IMR-90 (cell line): ENCODE results near the gene CD34. TPM values are rescaled to one million over a fixed set of nuclear protein-coding genes. Genes with fewer than 3 reads are reported as not detected.

Experiments
- ATAC-seq: fragments of 200-7000 bp; cut with Tn5 transposase; 2 replicates; pipeline ENCODE4 v1.9.1; 2020; ENCODE audit warnings: low read depth, mild to moderate bottlenecking, moderate library complexity
- BruUV-seq: library from RNA; stranded (reverse); fragments of 400-500 nt; replicated peaks from 2 replicates; lab custom pipeline; 2021; lab: Mats Ljungman, UMichigan
- CTCF ChIA-PET: fragments of 300-600 bp; formaldehyde crosslinking; extraction: SDS; loops from one replicate; lab custom pipeline; 2021; ENCODE audit warnings: antibody characterized with exemption; lab: Yijun Ruan, JAX
- POLR2A ChIA-PET: fragments of 300-600 bp; sonication (Branson Sonifier 250); formaldehyde crosslinking; loops from one replicate; lab custom pipeline; 2022; ENCODE audit warnings: antibody characterized with exemption; ENCODE audit not compliant: unreplicated experiment; lab: Charles Lee
- DNase-seq: peaks from one replicate; pipeline ENCODE4 v3.0.0; 2013
- H2AFZ ChIP-seq: replicated peaks from 2 replicates; pipeline ENCODE3; 2013; ENCODE audit warnings: low read length, mild to moderate bottlenecking; ENCODE audit not compliant: poor library complexity
- H2AK5ac ChIP-seq: 2 replicates; pipeline ENCODE4 v1.6.1; 2013; ENCODE audit warnings: low read depth, low read length, inconsistent platforms
- H2AK9ac ChIP-seq: replicated peaks from 2 replicates; pipeline ENCODE3; 2013; ENCODE audit warnings: mild to moderate bottlenecking, low read depth, low read length, moderate library complexity; ENCODE audit not compliant: poor library complexity
- H2BK120ac ChIP-seq: 2 replicates; pipeline ENCODE4 v1.6.1; 2013; ENCODE audit warnings: low read depth, low read length, inconsistent platforms
- H2BK15ac ChIP-seq: 3 replicates; pipeline ENCODE4 v1.6.1; 2013; ENCODE audit warnings: low read depth, low read length, inconsistent platforms
- H2BK20ac ChIP-seq: 2 replicates; pipeline ENCODE4 v1.6.1; 2013; ENCODE audit warnings: low read depth, mild to moderate bottlenecking, inconsistent platforms, low read length, moderate library complexity
- H2BK5ac ChIP-seq: 2 replicates; pipeline ENCODE4 v1.6.1; 2013; ENCODE audit warnings: mild to moderate bottlenecking, low read depth, low read length, inconsistent platforms; ENCODE audit not compliant: poor library complexity, severe bottlenecking
- H3K14ac ChIP-seq: replicated peaks from 2 replicates; pipeline ENCODE4 v1.6.1; 2013; ENCODE audit warnings: low read depth, low read length, inconsistent platforms
- H3K18ac ChIP-seq: 2 replicates; pipeline ENCODE4 v1.6.1; 2013; ENCODE audit warnings: low read depth, low read length, control low read depth
- H3K23ac ChIP-seq: 2 replicates; pipeline ENCODE4 v1.6.1; 2013; ENCODE audit warnings: low read depth, low read length, inconsistent platforms
- H3K27ac ChIP-seq: 2 replicates; pipeline ENCODE4 v1.5.1; 2013; ENCODE audit warnings: mild to moderate bottlenecking, control low read depth, low read length; ENCODE audit not compliant: insufficient read depth
- H3K27me3 ChIP-seq: 2 replicates; pipeline ENCODE4 v1.6.1; 2013; ENCODE audit warnings: low read length; ENCODE audit not compliant: control insufficient read depth, insufficient read depth
- H3K36me3 ChIP-seq: 2 replicates; pipeline ENCODE4 v1.6.1; 2013; ENCODE audit warnings: low read length, mixed read lengths; ENCODE audit not compliant: control insufficient read depth, insufficient read depth
- H3K4ac ChIP-seq: 2 replicates; pipeline ENCODE4 v1.6.1; 2013; ENCODE audit warnings: low read depth, low read length, inconsistent platforms
- H3K4me1 ChIP-seq: 2 replicates; pipeline ENCODE4 v1.6.1; 2013; ENCODE audit warnings: low read length, mixed read lengths; ENCODE audit not compliant: control insufficient read depth, insufficient read depth
- H3K4me2 ChIP-seq: 2 replicates; pipeline ENCODE4 v1.6.1; 2013; ENCODE audit warnings: low read depth, mild to moderate bottlenecking, control low read depth, low read length, moderate library complexity
- H3K4me3 ChIP-seq: 2 replicates; pipeline ENCODE4 v1.5.1; 2013; ENCODE audit warnings: low read depth, mild to moderate bottlenecking, control low read depth, low read length, moderate library complexity; ENCODE audit not compliant: insufficient read depth
- H3K56ac ChIP-seq: 2 replicates; pipeline ENCODE4 v1.6.1; 2013; ENCODE audit warnings: low read length, inconsistent platforms; ENCODE audit not compliant: insufficient read depth; ENCODE audit errors: extremely low read depth
- H3K79me1 ChIP-seq, 2 experiments: 2 replicates each; pipeline ENCODE4 v1.6.1; 2013; ENCODE audit warnings: low read length in 2 of 2, inconsistent platforms in 1 of 2, low read depth in 1 of 2
- H3K9ac ChIP-seq: 2 replicates; pipeline ENCODE4 v1.6.1; 2013; ENCODE audit warnings: low read depth, low read length, control low read depth
- H3K9me1 ChIP-seq: 2 replicates; pipeline ENCODE4 v1.6.1; 2013; ENCODE audit warnings: low read length, inconsistent platforms; ENCODE audit not compliant: insufficient read depth
- H3K9me3 ChIP-seq: 2 replicates; pipeline ENCODE4 v1.6.1; 2013; ENCODE audit warnings: low read length; ENCODE audit not compliant: control insufficient read depth, insufficient read depth
- H4K20me1 ChIP-seq: 2 replicates; pipeline ENCODE4 v1.6.1; 2013; ENCODE audit warnings: low read length, inconsistent platforms; ENCODE audit not compliant: insufficient read depth
- H4K5ac ChIP-seq: 2 replicates; pipeline ENCODE4 v1.6.1; 2013; ENCODE audit warnings: mild to moderate bottlenecking, low read depth, low read length, control low read depth
- H4K8ac ChIP-seq, 2 experiments: 2 replicates each; pipeline ENCODE4 v1.6.1; 2013; ENCODE audit warnings: low read depth in 2 of 2, low read length in 2 of 2, control low read depth in 1 of 2, inconsistent platforms in 1 of 2
- H4K91ac ChIP-seq: 2 replicates; pipeline ENCODE4 v1.6.1; 2013; ENCODE audit warnings: low read depth, low read length, inconsistent platforms; ENCODE audit not compliant: insufficient read depth
- BHLHE40 ChIP-seq: fragments of 150-350 bp; IDR thresholded peaks from 2 replicates; pipeline ENCODE4 v1.6.1; 2016; ENCODE audit warnings: mild to moderate bottlenecking, low read depth, low read length
- CEBPB ChIP-seq: IDR thresholded peaks from 2 replicates; pipeline ENCODE4 v1.6.1; 2012; ENCODE audit warnings: low read depth, low read length, improper control_type of control experiment
- CHD1 ChIP-seq: IDR thresholded peaks from 2 replicates; pipeline ENCODE4 v1.6.1; 2012; ENCODE audit warnings: low read depth, low read length, improper control_type of control experiment
- NFE2L2 ChIP-seq: fragments of 150-350 bp; IDR thresholded peaks from 2 replicates; pipeline ENCODE4 v1.6.1; 2016; ENCODE audit warnings: low read depth, mild to moderate bottlenecking, low read length
- RAD21 ChIP-seq: IDR thresholded peaks from 2 replicates; pipeline ENCODE4 v1.6.1; 2012; ENCODE audit warnings: low read length, improper control_type of control experiment
- RCOR1 ChIP-seq: IDR thresholded peaks from 2 replicates; pipeline ENCODE4 v1.6.1; 2012; ENCODE audit warnings: mild to moderate bottlenecking, low read length, improper control_type of control experiment; ENCODE audit not compliant: insufficient replicate concordance
- WGBS, 2 experiments: methylation state at CpG; one replicate each; pipeline versions ENCODE4 v1.1.5 to v1.1.7; 2013; ENCODE audit warnings: missing lambda C conversion rate in 2 of 2; ENCODE audit not compliant: insufficient read length in 1 of 2; ENCODE audit errors: extremely low coverage in 2 of 2; 5-methylcytosine and 5-hydroxymethylcytosine counted together
- dilution Hi-C: fragments of 300-500 bp; cut with HindIII; formaldehyde crosslinking; loops from one replicate; pipeline ENCODE4 v1.14.3; 2018; ENCODE audit warnings: low sequenced_read_pairs; ENCODE audit not compliant: unreplicated experiment
- in situ Hi-C: fragments of 300-500 bp; cut with MboI; formaldehyde crosslinking; loops from 3 replicates; pipeline ENCODE4 v1.14.3; 2019; ENCODE audit warnings: low sequenced_read_pairs, inconsistent platforms, mixed read lengths
- intact Hi-C: fragments of 100-400 bp; cut with micrococcal nuclease; formaldehyde crosslinking; loops from 2 replicates; pipeline ENCODE4 v1.10.0; 2022
- polyA plus RNA-seq, 3 experiments: library from polyadenylated mRNA; depleted of rRNA; stranded (reverse); fragments of >200 nt; gene quantifications; 2 replicates each; pipeline ENCODE4 v1.2.3, GENCODE V29; 2012; ENCODE audit warnings: low replicate concordance in 1 of 3
- total RNA-seq: library from RNA; depleted of rRNA; stranded (reverse); fragments of >200 nt; gene quantifications from 2 replicates; pipeline ENCODE4 v1.2.3, GENCODE V29; 2012

CD34 gene
- total and polyA plus RNA-seq, 2 of the 4 experiments (the other 2 are of a cell fraction) = 0.14 TPM; not detected in 1

GRCh38 chr1:207903767-207904166, 7.2 kb downstream of the CD34 start:
- intact Hi-C loops (no loop called here), in situ Hi-C loops (no loop called here), dilution Hi-C loops (no loop called here)
- no peak overlapping the region for H3K4me3 ChIP-seq
- no peak overlapping the region for H3K9ac ChIP-seq
- H3K9me3 ChIP-seq = no peaks in the 10 kb centered on the region
- ChIA-PET POLR2A (no interaction called here), CTCF (interaction anchor here (0.8 to 1.3 kb wide), 4 partner anchors 19 to 38 kb away, joined by 3 read pairs; no protein-coding TSS in a partner anchor)
- no peaks in the 10 kb centered on the region for H3K9me1 ChIP-seq
- no peak overlapping the region for H3K23ac ChIP-seq
- BruUV-seq = no TSS peak
- no peaks in the 10 kb centered on the region for H3K36me3 ChIP-seq
- peaks cover 3% of the 10 kb centered on the region for H3K27me3 ChIP-seq
- no peaks in the 10 kb centered on the region for H4K20me1 ChIP-seq
- H3K18ac ChIP-seq = no peak overlapping the region
- no peak overlapping the region for H4K91ac ChIP-seq
- TF ChIP-seq RCOR1 = no peak
- TF ChIP-seq NFE2L2 = no peak
- no peak for TF ChIP-seq CHD1
- TF ChIP-seq CEBPB = peak; percentile 42; the same call in 1 of the 2 replicates
- no peak for TF ChIP-seq RAD21
- TF ChIP-seq BHLHE40 = no peak
- ATAC-seq (no peak), DNase-seq (no peak)
- no peak overlapping the region for H2AK5ac ChIP-seq
- no peak overlapping the region for H4K8ac ChIP-seq
- no peak overlapping the region for H2AK9ac ChIP-seq
- no peak overlapping the region for H2BK20ac ChIP-seq
- H2BK120ac ChIP-seq = no peak overlapping the region
- H3K27ac ChIP-seq = no peak overlapping the region
- no peak overlapping the region for H3K56ac ChIP-seq
- no peak overlapping the region for H3K4ac ChIP-seq
- H4K5ac ChIP-seq = no peak overlapping the region
- H2BK5ac ChIP-seq = no peak overlapping the region
- H3K79me1 ChIP-seq = no peaks in the 10 kb centered on the region
- H2BK15ac ChIP-seq = no peak overlapping the region
- no peaks in the 10 kb centered on the region for H3K4me1 ChIP-seq
- H3K4me2 ChIP-seq = no peak overlapping the region
- WGBS, 2 experiments = no CpG with 5 or more reads among the region's 3 CpGs
- no peak overlapping the region for H3K14ac ChIP-seq
- no peak overlapping the region for H2AFZ ChIP-seq
